ENCODE results near the gene XBP1. TPM values are rescaled to one million over a fixed set of nuclear protein-coding genes. Genes with fewer than 3 reads are reported as not detected.

Gene XBP1
- total and polyA plus RNA-seq, 2 donors from 2014 or later: 114 to 220 TPM

DNA sequence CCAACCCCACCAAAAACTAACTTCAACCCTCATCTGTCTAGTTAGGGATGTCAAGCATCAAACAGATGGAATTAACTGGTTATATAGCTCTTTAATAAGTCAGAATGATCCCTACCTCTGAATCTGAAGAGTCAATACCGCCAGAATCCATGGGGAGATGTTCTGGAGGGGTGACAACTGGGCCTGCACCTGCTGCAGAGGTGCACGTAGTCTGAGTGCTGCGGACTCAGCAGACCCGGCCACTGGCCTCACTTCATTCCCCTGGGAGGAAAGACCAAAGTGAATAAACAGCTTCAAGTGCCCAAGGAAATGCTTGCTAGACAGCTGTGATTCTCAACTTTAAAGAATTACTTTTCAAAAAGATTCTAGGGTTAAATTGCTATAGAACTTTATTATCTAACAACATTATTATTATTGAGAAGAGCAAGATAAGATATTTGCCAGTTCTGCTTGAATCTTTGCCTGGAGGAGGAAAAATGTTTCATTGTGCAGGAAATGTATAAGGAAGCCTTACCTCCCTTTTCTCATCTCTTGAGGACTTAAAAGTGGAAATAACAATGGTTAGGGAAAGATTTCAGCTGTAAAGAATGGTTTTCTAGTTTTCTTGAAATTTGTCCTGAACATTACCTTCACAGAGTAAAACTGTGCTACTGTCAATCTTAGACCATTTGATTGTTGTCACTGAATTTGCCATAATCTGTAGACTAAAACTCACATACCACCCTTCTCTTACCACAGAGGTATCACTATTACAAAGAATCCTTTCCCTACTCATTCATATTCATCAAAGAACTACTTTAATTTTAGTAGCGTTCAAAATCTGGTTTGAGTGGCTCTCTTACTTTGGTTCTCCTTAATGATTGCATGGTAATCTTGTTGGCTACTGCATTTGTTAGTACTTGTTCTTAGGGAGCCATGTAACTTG is 4.2 kb downstream of the XBP1 start:
- Histone ChIP-seq H3K4me3 (ENCODE audit: low read length in 3 of 3) (no peak overlapping the region), H3K9me3 (ENCODE audit: control insufficient read depth in 2 of 3, insufficient read depth in 1 of 3, low read length in 3 of 3) (no peaks in the 10 kb centered on the region), H3K9ac (ENCODE audit: low read length in 3 of 3) (no peak overlapping the region), H3K27ac (ENCODE audit: low read depth in 2 of 2, low read length in 2 of 2) (no peak overlapping the region), H3K36me3 (ENCODE audit: control insufficient read depth in 2 of 3, insufficient read depth in 3 of 3, low read length in 3 of 3) (peaks cover 17 to 38% (median 31%) of the 10 kb centered on the region in 3 donors), H3K27me3 (ENCODE audit: control insufficient read depth, insufficient read depth, low read length) (no peaks in the 10 kb centered on the region), H3K4me1 (ENCODE audit: control insufficient read depth in 2 of 3, insufficient read depth in 2 of 3, low read depth in 1 of 3, low read length in 3 of 3) (peaks cover 0 to 14% (median 4%) of the 10 kb centered on the region in 3 donors)
- peak in 1 of 5 donors; percentile 22 for DNase-seq
- FAIRE-seq: no peak
- TF ChIP-seq, protein P1, sequence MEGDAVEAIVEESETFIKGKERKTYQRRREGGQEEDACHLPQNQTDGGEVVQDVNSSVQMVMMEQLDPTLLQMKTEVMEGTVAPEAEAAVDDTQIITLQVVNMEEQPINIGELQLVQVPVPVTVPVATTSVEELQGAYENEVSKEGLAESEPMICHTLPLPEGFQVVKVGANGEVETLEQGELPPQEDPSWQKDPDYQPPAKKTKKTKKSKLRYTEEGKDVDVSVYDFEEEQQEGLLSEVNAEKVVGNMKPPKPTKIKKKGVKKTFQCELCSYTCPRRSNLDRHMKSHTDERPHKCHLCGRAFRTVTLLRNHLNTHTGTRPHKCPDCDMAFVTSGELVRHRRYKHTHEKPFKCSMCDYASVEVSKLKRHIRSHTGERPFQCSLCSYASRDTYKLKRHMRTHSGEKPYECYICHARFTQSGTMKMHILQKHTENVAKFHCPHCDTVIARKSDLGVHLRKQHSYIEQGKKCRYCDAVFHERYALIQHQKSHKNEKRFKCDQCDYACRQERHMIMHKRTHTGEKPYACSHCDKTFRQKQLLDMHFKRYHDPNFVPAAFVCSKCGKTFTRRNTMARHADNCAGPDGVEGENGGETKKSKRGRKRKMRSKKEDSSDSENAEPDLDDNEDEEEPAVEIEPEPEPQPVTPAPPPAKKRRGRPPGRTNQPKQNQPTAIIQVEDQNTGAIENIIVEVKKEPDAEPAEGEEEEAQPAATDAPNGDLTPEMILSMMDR (IDR thresholded peaks at IDR 0.05; ENCODE audit: borderline replicate concordance, extremely low read depth, insufficient read depth): no peak
- intact Hi-C loops (cut with DNase I): no loop called here

DNA sequence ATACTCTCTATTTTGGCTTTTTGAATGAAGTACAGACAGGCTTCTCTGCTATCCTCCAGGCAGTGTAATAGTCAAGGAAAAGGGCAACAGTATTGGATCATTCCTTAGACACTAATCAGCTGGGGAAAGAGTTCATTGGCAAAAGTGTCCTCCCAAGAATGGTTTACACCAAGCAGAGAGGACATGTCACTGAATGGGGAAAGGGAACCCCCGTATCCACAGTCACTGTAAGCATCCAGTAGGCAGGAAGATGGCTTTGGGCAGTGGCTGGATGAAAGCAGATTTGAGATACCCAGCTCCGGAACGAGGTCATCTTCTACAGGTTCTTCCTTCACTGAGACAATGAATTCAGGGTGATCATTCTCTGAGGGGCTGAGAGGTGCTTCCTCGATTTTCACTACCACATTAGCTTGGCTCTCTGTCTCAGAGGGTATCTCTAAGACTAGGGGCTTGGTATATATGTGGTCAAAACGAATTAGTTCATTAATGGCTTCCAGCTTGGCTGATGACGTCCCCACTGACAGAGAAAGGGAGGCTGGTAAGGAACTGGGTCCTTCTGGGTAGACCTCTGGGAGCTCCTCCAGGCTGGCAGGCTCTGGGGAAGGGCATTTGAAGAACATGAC is 5.2 kb downstream of the XBP1 start:
- H3K36me3 ChIP-seq (ENCODE audit: control insufficient read depth in 2 of 3, insufficient read depth in 3 of 3, low read length in 3 of 3): peaks cover 17 to 38% (median 31%) of the 10 kb centered on the region in 3 donors
- intact Hi-C loops (cut with DNase I): no loop called here
- DNase-seq: peak in 1 of 5 donors; percentile 18

DNA sequence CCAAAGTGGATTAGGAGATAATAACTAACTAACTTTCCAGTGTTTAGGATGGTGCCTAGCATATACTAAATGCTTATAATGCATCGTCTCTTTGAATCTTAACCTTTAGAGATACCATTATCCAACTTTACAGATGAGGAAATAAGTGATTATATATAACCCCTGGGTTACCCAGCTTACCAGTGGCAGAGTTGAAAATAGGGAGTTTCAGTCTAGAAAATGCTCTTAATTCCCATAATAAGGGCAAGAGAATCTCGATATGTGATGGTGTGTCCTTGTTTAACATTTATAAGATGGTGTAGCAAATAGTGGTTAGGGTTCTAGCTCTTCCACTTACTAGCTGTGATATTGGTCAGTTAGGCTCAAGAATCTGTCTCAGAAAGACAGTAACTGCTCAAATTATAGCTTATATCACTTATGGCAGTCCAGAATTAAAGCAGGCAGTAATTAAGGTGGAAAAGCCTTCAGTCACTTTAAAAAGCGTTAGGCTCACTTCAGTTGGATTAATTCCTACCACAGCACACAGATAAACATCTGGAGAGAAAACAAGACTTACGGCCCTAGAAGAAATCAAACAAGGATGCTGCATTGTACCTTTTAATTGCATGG is 6.3 kb downstream of the XBP1 start:
- no peak overlapping the region for H3K9ac ChIP-seq (ENCODE audit: low read length in 3 of 3)
- H3K27me3 ChIP-seq (ENCODE audit: control insufficient read depth, insufficient read depth, low read length): no peaks in the 10 kb centered on the region
- intact Hi-C loops (cut with DNase I): no loop called here
- TF ChIP-seq, protein P1 (IDR thresholded peaks at IDR 0.05; ENCODE audit: borderline replicate concordance, extremely low read depth, insufficient read depth): no peak
- H3K4me3 ChIP-seq (ENCODE audit: low read length in 3 of 3): no peak overlapping the region
- no peaks in the 10 kb centered on the region for H3K9me3 ChIP-seq (ENCODE audit: control insufficient read depth in 2 of 3, insufficient read depth in 1 of 3, low read length in 3 of 3)
- peaks cover 17 to 38% (median 31%) of the 10 kb centered on the region in 3 donors for H3K36me3 ChIP-seq (ENCODE audit: control insufficient read depth in 2 of 3, insufficient read depth in 3 of 3, low read length in 3 of 3)
- DNase-seq (no peak), FAIRE-seq (no peak)
- H3K4me1 ChIP-seq (ENCODE audit: control insufficient read depth in 2 of 3, insufficient read depth in 2 of 3, low read depth in 1 of 3, low read length in 3 of 3): peaks cover 0 to 14% (median 4%) of the 10 kb centered on the region in 3 donors
- no peak overlapping the region for H3K27ac ChIP-seq (ENCODE audit: low read depth in 2 of 2, low read length in 2 of 2)

More for the DNA sequence above, 5.2 kb downstream of the XBP1 start:
- peaks cover 0 to 14% (median 4%) of the 10 kb centered on the region in 3 donors for H3K4me1 ChIP-seq (ENCODE audit: control insufficient read depth in 2 of 3, insufficient read depth in 2 of 3, low read depth in 1 of 3, low read length in 3 of 3)
- H3K27me3 ChIP-seq (ENCODE audit: control insufficient read depth, insufficient read depth, low read length): no peaks in the 10 kb centered on the region
- FAIRE-seq: no peak
- TF ChIP-seq, protein P1 (IDR thresholded peaks at IDR 0.05; ENCODE audit: borderline replicate concordance, extremely low read depth, insufficient read depth): no peak
- H3K9ac ChIP-seq (ENCODE audit: low read length in 3 of 3): no peak overlapping the region
- H3K27ac ChIP-seq (ENCODE audit: low read depth in 2 of 2, low read length in 2 of 2): no peak overlapping the region
- no peak overlapping the region for H3K4me3 ChIP-seq (ENCODE audit: low read length in 3 of 3)
- H3K9me3 ChIP-seq (ENCODE audit: control insufficient read depth in 2 of 3, insufficient read depth in 1 of 3, low read length in 3 of 3): no peaks in the 10 kb centered on the region
